CD4-positive, alpha-beta T cell (primary cell): ENCODE results near the gene ZIC1. TPM values are rescaled to one million over a fixed set of nuclear protein-coding genes. Genes with fewer than 3 reads are reported as not detected.

ENCODE experiments used
- ATAC-seq: fragments of 200-7000 bp; cut with Tn5 transposase; one replicate; pipeline ENCODE4 v1.10.0; 2022; ENCODE audit warnings: mild to moderate bottlenecking; ENCODE audit not compliant: poor library complexity
- CTCF ChIA-PET: fragments of 350-600 bp; sonication (Branson Sonifier 250); formaldehyde crosslinking; loops from one replicate; lab custom pipeline; 2021; ENCODE audit warnings: antibody characterized with exemption, inconsistent platforms; lab: Charles Lee
- POLR2A ChIA-PET: fragments of 350-600 bp; sonication (Branson Sonifier 250); formaldehyde crosslinking; loops from one replicate; lab custom pipeline; 2021; ENCODE audit warnings: antibody characterized with exemption, inconsistent platforms; lab: Charles Lee
- DNase-seq, 14 experiments: peaks; one replicate each; pipeline ENCODE4 v3.0.0-alpha.2; 2013 to 2020; ENCODE audit warnings: mixed read lengths in 2 of 14
- H3K27ac ChIP-seq, 2 donors: one replicate each; pipeline versions ENCODE4 v1.5.1 to v1.7.0; 2013; ENCODE audit warnings: low read length in 2 of 2, low read depth in 1 of 2, mild to moderate bottlenecking in 1 of 2
- H3K27me3 ChIP-seq, 2 experiments: 1 replicate in 1 of 2; 2 replicates in 1 of 2; pipeline versions ENCODE4 v1.6.1 to v1.7.0; 2013; ENCODE audit warnings: low read length in 2 of 2, control low read depth in 1 of 2, mild to moderate bottlenecking in 1 of 2, moderate library complexity in 1 of 2; ENCODE audit not compliant: insufficient read depth in 2 of 2, control insufficient read depth in 1 of 2
- H3K36me3 ChIP-seq: one replicate; pipeline ENCODE4 v1.6.1; 2013; ENCODE audit warnings: low read length, control low read depth; ENCODE audit not compliant: insufficient read depth
- H3K4me1 ChIP-seq: one replicate; pipeline ENCODE4 v1.6.1; 2013; ENCODE audit warnings: low read length, control low read depth; ENCODE audit not compliant: insufficient read depth
- H3K4me3 ChIP-seq: one replicate; pipeline ENCODE4 v1.5.1; 2013; ENCODE audit warnings: mild to moderate bottlenecking, low read length, moderate library complexity
- H3K9me3 ChIP-seq, 2 experiments: 1 replicate in 1 of 2; 2 replicates in 1 of 2; pipeline versions ENCODE4 v1.6.1 to v1.7.0; 2013; ENCODE audit warnings: low read length in 2 of 2, mild to moderate bottlenecking in 2 of 2, control low read depth in 1 of 2, moderate library complexity in 1 of 2; ENCODE audit not compliant: control insufficient read depth in 1 of 2, insufficient read depth in 1 of 2
- H3K27ac Mint-ChIP-seq: one replicate; pipeline ENCODE4 v1.8.0; 2020; ENCODE audit warnings: mixed read lengths
- H3K27me3 Mint-ChIP-seq: one replicate; pipeline ENCODE4 v1.8.0; 2021; ENCODE audit warnings: mixed read lengths
- H3K36me3 Mint-ChIP-seq: one replicate; pipeline ENCODE4 v1.8.0; 2021; ENCODE audit warnings: low read depth, mixed read lengths
- H3K4me1 Mint-ChIP-seq: one replicate; pipeline ENCODE4 v1.8.0; 2021; ENCODE audit warnings: low read depth, mixed read lengths
- H3K4me3 Mint-ChIP-seq: one replicate; pipeline ENCODE4 v1.8.0; 2020; ENCODE audit warnings: mild to moderate bottlenecking, mixed read lengths
- H3K9me3 Mint-ChIP-seq: one replicate; pipeline ENCODE4 v1.8.0; 2020; ENCODE audit warnings: mixed read lengths
- CTCF ChIP-seq: fragments of 200-600 bp; IDR thresholded peaks from one replicate; pipeline ENCODE4 v1.8.0; 2022; ENCODE audit warnings: antibody characterized with exemption, mild to moderate bottlenecking
- intact Hi-C, 2 experiments: fragments of 100-400 bp; cut with DNase I in 1 of 2; cut with micrococcal nuclease in 1 of 2; formaldehyde crosslinking; loops; one replicate each; pipeline versions ENCODE4 v1.15.1 to v1.9.0; 2023 to 2025; cut with DNase I, micrococcal nuclease
- total RNA-seq, 174 experiments: library from RNA in 2 of 174; stranded (reverse) in 2 of 174; gene quantifications; one replicate each; pipeline ENCODE4 v1.2.3 and lab custom pipeline; 2021 to 2026

ZIC1 gene
- total RNA-seq, 2 experiments from 2014 or later = not detected

GRCh38 chr3:147420353-147421183 lies 11.4 kb downstream of the ZIC1 start:
- ATAC-seq (no peak), DNase-seq (no peak)
- peaks cover 73 to 99% of the 10 kb centered on the region in 2 experiments for H3K27me3 ChIP-seq
- intact Hi-C loops = no loop called here
- TF ChIP-seq CTCF = no peak
- H3K27ac Mint-ChIP-seq = no peak overlapping the region
- H3K27ac ChIP-seq = no peak overlapping the region
- POLR2A ChIA-PET = no interaction called here
- H3K9me3 ChIP-seq = peaks cover 39 to 50% of the 10 kb centered on the region in 2 experiments
- H3K36me3 ChIP-seq = no peaks in the 10 kb centered on the region
- no peak overlapping the region for H3K4me3 ChIP-seq
- no peaks in the 10 kb centered on the region for H3K4me1 ChIP-seq
- no peaks in the 10 kb centered on the region for H3K36me3 Mint-ChIP-seq
- H3K9me3 Mint-ChIP-seq = no peaks in the 10 kb centered on the region
- H3K4me1 Mint-ChIP-seq = no peaks in the 10 kb centered on the region
- H3K4me3 Mint-ChIP-seq = no peak overlapping the region
- H3K27me3 Mint-ChIP-seq = peaks cover 91% of the 10 kb centered on the region
- CTCF ChIA-PET = no interaction called here

GRCh38 chr3:147421184-147421912 lies 12.2 kb downstream of the ZIC1 start:
- peaks cover 39 to 50% of the 10 kb centered on the region in 2 experiments for H3K9me3 ChIP-seq
- H3K4me1 Mint-ChIP-seq = no peaks in the 10 kb centered on the region
- ATAC-seq = no peak
- no peak for TF ChIP-seq CTCF
- no peak overlapping the region for H3K27ac ChIP-seq
- H3K4me3 ChIP-seq = no peak overlapping the region
- H3K4me3 Mint-ChIP-seq = no peak overlapping the region
- no peaks in the 10 kb centered on the region for H3K36me3 ChIP-seq
- no peak for DNase-seq
- intact Hi-C loops = no loop called here
- CTCF ChIA-PET = no interaction called here
- H3K9me3 Mint-ChIP-seq = no peaks in the 10 kb centered on the region
- POLR2A ChIA-PET = no interaction called here
- H3K27me3 Mint-ChIP-seq = peaks cover 84% of the 10 kb centered on the region
- no peaks in the 10 kb centered on the region for H3K4me1 ChIP-seq
- peaks cover 70 to 93% of the 10 kb centered on the region in 2 experiments for H3K27me3 ChIP-seq
- no peak overlapping the region for H3K27ac Mint-ChIP-seq
- no peaks in the 10 kb centered on the region for H3K36me3 Mint-ChIP-seq

GRCh38 chr3:147422196-147422595 lies 13.0 kb downstream of the ZIC1 start:
- H3K36me3 ChIP-seq = no peaks in the 10 kb centered on the region
- H3K4me3 ChIP-seq = no peak overlapping the region
- DNase-seq = no peak
- H3K4me1 ChIP-seq = no peaks in the 10 kb centered on the region
- intact Hi-C loops = no loop called here
- TF ChIP-seq CTCF = no peak
- H3K4me3 Mint-ChIP-seq = no peak overlapping the region
- peaks cover 70 to 85% of the 10 kb centered on the region in 2 experiments for H3K27me3 ChIP-seq
- H3K27ac Mint-ChIP-seq = no peak overlapping the region
- no peaks in the 10 kb centered on the region for H3K4me1 Mint-ChIP-seq
- H3K9me3 Mint-ChIP-seq = no peaks in the 10 kb centered on the region
- peaks cover 39 to 50% of the 10 kb centered on the region in 2 experiments for H3K9me3 ChIP-seq
- no peak overlapping the region for H3K27ac ChIP-seq
- no peaks in the 10 kb centered on the region for H3K36me3 Mint-ChIP-seq
- ChIA-PET POLR2A (no interaction called here), CTCF (no interaction called here)
- ATAC-seq = no peak
- peaks cover 76% of the 10 kb centered on the region for H3K27me3 Mint-ChIP-seq
